BE2C (cell line): ENCODE results near the gene FAM219A.

Experiments
- DNase-seq: peaks from one replicate; pipeline ENCODE4 v3.0.0-alpha.2; 2020
- H3K27me3 ChIP-seq: fragments of 250-450 bp; sonication (Bioruptor Pico); 2 replicates; pipeline ENCODE4 v1.5.1; 2020; ENCODE audit warnings: mild to moderate bottlenecking
- H3K36me3 ChIP-seq: fragments of 250-450 bp; sonication (Bioruptor Pico); 2 replicates; pipeline ENCODE4 v1.5.1; 2020; ENCODE audit warnings: mild to moderate bottlenecking
- H3K4me1 ChIP-seq: fragments of 250-450 bp; sonication (Bioruptor Pico); 2 replicates; pipeline ENCODE4 v1.5.1; 2020
- H3K4me3 ChIP-seq: 2 replicates; pipeline ENCODE4 v1.5.1; 2011; ENCODE audit warnings: low read depth, low read length
- H3K9me3 ChIP-seq: fragments of 250-450 bp; sonication (Bioruptor Pico); 2 replicates; pipeline ENCODE4 v1.5.1; 2020
- TF ChIP-seq, protein P1 (sequence below): IDR thresholded peaks from 2 replicates; pipeline ENCODE4 v1.5.1; 2012; ENCODE audit warnings: mild to moderate bottlenecking, low read depth, low read length

The FAM219A gene

DNA sequence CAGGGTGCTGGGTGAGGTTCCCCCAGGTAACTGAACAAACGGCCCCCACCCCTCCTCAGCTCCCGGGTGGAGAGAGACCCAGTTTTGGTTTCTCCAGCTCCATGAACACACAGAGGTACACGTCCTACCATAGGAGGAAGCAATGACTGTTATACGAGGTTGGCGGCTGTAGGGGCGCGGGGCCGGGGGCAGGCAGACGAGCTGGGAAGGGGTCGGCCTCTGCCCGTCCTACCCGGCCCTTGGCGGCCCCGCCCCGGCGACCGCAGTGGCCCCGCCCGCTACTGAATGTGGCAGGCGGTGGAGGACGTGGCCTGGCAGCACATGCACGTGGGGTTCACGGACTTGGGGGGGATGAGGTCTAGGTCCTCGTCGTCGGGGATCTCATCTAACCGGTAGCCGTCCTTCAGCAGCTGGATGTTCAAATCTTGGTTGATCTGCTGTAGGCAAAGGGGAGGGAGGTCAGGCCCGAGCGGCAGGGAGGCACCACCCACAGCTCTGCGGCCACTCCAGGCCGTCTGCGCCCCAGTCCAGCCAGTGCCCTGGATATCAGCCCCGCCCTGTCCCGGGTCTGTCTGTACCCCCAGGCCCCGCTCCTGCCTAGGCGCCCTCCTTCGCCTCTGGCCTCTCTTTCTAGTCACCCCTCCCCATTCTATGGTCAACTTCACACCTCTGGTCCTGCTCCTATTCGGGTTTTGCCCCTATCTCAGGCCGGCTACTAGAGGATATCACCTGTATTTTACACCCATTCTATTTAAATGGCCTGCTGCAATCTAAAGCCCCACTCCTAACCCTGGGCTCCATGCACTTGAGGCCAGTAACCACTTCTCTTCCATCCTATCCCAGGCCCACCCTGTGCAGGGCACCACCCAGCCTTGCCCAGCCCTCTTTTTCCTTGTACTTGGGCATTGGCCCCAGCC is 57.4 kb downstream of the FAM219A start:
- no peak for DNase-seq
- Histone ChIP-seq H3K4me3 (no peak overlapping the region), H3K4me1 (peaks cover 4% of the 10 kb centered on the region; the same call in 1 of the 2 replicates), H3K27me3 (no peaks in the 10 kb centered on the region), H3K9me3 (no peaks in the 10 kb centered on the region), H3K36me3 (peaks cover 75% of the 10 kb centered on the region)
- TF ChIP-seq, protein P1, sequence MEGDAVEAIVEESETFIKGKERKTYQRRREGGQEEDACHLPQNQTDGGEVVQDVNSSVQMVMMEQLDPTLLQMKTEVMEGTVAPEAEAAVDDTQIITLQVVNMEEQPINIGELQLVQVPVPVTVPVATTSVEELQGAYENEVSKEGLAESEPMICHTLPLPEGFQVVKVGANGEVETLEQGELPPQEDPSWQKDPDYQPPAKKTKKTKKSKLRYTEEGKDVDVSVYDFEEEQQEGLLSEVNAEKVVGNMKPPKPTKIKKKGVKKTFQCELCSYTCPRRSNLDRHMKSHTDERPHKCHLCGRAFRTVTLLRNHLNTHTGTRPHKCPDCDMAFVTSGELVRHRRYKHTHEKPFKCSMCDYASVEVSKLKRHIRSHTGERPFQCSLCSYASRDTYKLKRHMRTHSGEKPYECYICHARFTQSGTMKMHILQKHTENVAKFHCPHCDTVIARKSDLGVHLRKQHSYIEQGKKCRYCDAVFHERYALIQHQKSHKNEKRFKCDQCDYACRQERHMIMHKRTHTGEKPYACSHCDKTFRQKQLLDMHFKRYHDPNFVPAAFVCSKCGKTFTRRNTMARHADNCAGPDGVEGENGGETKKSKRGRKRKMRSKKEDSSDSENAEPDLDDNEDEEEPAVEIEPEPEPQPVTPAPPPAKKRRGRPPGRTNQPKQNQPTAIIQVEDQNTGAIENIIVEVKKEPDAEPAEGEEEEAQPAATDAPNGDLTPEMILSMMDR, result no peak

- peaks cover 71% of the 10 kb centered on the region for H3K36me3 ChIP-seq
- TF ChIP-seq, protein P1, result peak; percentile 31
- no peaks in the 10 kb centered on the region for H3K27me3 ChIP-seq
- no peak overlapping the region for H3K4me3 ChIP-seq
- H3K4me1 ChIP-seq, result peaks cover 4% of the 10 kb centered on the region; the same call in 1 of the 2 replicates
- no peaks in the 10 kb centered on the region for H3K9me3 ChIP-seq
- no peak for DNase-seq
Observed at GRCh38 chr9:34400275-34400674, 58.1 kb downstream of the FAM219A start.

GRCh38 chr9:34399729-34400128 is 58.6 kb downstream of the FAM219A start:
- no peaks in the 10 kb centered on the region for H3K27me3 ChIP-seq
- no peaks in the 10 kb centered on the region for H3K9me3 ChIP-seq
- H3K4me1 ChIP-seq, result peaks cover 4% of the 10 kb centered on the region; the same call in 1 of the 2 replicates
- no peak for DNase-seq
- no peak overlapping the region for H3K4me3 ChIP-seq
- TF ChIP-seq, protein P1, result no peak
- H3K36me3 ChIP-seq, result peaks cover 66% of the 10 kb centered on the region

- DNase-seq, result no peak
- Histone ChIP-seq H3K9me3 (no peaks in the 10 kb centered on the region), H3K4me1 (peaks cover under 1% of the 10 kb centered on the region; the same call in 1 of the 2 replicates), H3K4me3 (no peak overlapping the region), H3K36me3 (peaks cover 59% of the 10 kb centered on the region), H3K27me3 (no peaks in the 10 kb centered on the region)
- TF ChIP-seq, protein P1, result no peak
Observed at GRCh38 chr9:34398875-34399274, 59.5 kb downstream of the FAM219A start.

DNA sequence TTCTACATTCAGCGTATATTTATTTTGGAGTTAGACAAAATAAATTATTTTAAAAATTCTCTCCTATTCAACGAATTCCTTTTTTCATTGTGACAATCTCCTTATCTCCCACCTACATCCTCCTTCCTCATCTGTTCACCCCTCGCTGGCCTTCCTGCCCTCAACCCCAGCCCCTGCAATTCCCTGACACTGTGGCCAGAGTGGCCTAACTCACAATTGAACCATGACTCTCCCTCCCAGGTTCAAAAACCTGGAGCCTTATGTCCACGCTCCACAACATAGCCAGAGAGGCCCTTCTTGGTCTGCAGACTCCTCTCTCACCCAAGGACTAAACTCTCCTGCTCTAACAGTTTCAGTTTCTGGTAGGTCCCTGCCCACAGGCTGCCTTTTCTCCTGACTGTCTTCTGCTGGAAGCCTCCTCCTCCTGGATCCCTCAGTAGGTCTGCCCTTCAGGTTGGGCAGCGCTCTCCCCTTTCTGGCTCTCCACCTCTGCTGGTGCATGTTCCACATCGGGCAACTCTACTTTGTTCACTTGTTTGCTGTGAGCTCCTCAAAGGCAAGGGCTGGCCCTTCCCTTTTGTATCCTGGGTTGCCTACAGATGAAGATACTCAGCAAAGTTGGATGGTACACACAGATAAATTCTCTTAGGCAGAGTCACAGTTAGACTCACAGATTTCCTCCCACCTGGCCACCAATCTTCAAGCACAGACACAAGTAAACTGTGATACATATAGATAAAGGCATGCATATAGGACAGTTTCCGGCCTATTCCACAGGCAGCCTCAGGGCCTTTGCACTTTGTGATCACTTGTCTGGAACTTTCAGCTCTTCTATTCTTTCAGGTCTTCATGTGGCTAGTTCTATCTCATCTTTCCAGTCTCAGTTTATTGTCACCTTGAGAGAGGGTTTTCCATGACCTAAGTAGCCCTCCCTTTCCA is 61.8 kb downstream of the FAM219A start:
- Histone ChIP-seq H3K9me3 (no peaks in the 10 kb centered on the region), H3K4me3 (no peak overlapping the region), H3K36me3 (peaks cover 37% of the 10 kb centered on the region), H3K4me1 (no peaks in the 10 kb centered on the region), H3K27me3 (0 out of 2 replicates have a peak, but pooled peaks cover 2% of the 10 kb centered on the region)
- DNase-seq, result no peak
- TF ChIP-seq, protein P1, result no peak
